DND-41 (cell line): Measurements from ENCODE around the gene SEZ6L2.

Experiments
- ATAC-seq: fragments of 200-7000 bp; cut with Tn5 transposase; 3 replicates; pipeline ENCODE4 v1.9.1; 2021; ENCODE audit warnings: low read depth; ENCODE audit not compliant: insufficient read depth
- DNase-seq: peaks from one replicate; pipeline ENCODE4 v3.0.0-alpha.2; 2020
- H2AFZ ChIP-seq: 2 replicates; pipeline ENCODE4 v1.6.0; 2012; ENCODE audit warnings: low read depth, low read length
- H3K27ac ChIP-seq: 2 replicates; pipeline ENCODE4 v1.5.1; 2012; ENCODE audit warnings: low read length, inconsistent platforms
- H3K27me3 ChIP-seq: fragments of 200-600 bp; sonication (generic); 2 replicates; pipeline ENCODE4 v1.6.0; 2012; ENCODE audit warnings: low read length, mild to moderate bottlenecking, inconsistent platforms; ENCODE audit not compliant: insufficient read depth, poor library complexity
- H3K36me3 ChIP-seq: 2 replicates; pipeline ENCODE4 v1.5.1; 2012; ENCODE audit warnings: low read length, inconsistent platforms; ENCODE audit not compliant: insufficient read depth
- H3K4me1 ChIP-seq: 2 replicates; pipeline ENCODE4 v1.5.1; 2012; ENCODE audit warnings: mild to moderate bottlenecking, low read length; ENCODE audit not compliant: insufficient read depth
- H3K4me2 ChIP-seq: 2 replicates; pipeline ENCODE4 v1.6.0; 2012; ENCODE audit warnings: mild to moderate bottlenecking, moderate library complexity, low read length, inconsistent platforms; ENCODE audit not compliant: insufficient read depth
- H3K4me3 ChIP-seq, 2 experiments: fragments of 200-600 bp in 1 of 2; shearing (Covaris generic) in 1 of 2; 2 replicates each; pipeline ENCODE4 v1.5.1; 2012 to 2016; ENCODE audit warnings: inconsistent platforms in 2 of 2, low read length in 2 of 2, mild to moderate bottlenecking in 2 of 2, low read depth in 1 of 2, moderate library complexity in 1 of 2
- H3K79me2 ChIP-seq: 2 replicates; pipeline ENCODE4 v1.6.0; 2012; ENCODE audit warnings: low read length, inconsistent platforms; ENCODE audit not compliant: insufficient read depth
- H3K9ac ChIP-seq: 2 replicates; pipeline ENCODE4 v1.6.0; 2012; ENCODE audit warnings: low read depth, mild to moderate bottlenecking, inconsistent platforms, low read length, moderate library complexity
- H3K9me3 ChIP-seq: 2 replicates; pipeline ENCODE4 v1.5.1; 2012; ENCODE audit warnings: low read length, moderate library complexity, mild to moderate bottlenecking, inconsistent platforms; ENCODE audit not compliant: insufficient read depth, severe bottlenecking
- H4K20me1 ChIP-seq: 2 replicates; pipeline ENCODE4 v1.6.0; 2012; ENCODE audit warnings: low read length; ENCODE audit not compliant: insufficient read depth
- CTCF ChIP-seq: IDR thresholded peaks from 2 replicates; pipeline ENCODE4 v1.5.1; 2012; ENCODE audit warnings: borderline replicate concordance, low read length, moderate library complexity, mild to moderate bottlenecking; ENCODE audit not compliant: poor library complexity, severe bottlenecking; ENCODE audit errors: extremely low read depth
- EZH2 ChIP-seq: IDR thresholded peaks from 3 replicates; pipeline ENCODE4 v1.6.1; 2012; ENCODE audit warnings: borderline replicate concordance, low read depth, mild to moderate bottlenecking, moderate library complexity, low read length, inconsistent platforms; ENCODE audit not compliant: severe bottlenecking

SEZ6L2 gene

GRCh38 chr16:29841631-29842030 lies 57.7 kb downstream of the SEZ6L2 start:
- Histone ChIP-seq H3K27ac (no peak overlapping the region), H2AFZ (no peak overlapping the region), H3K9me3 (no peaks in the 10 kb centered on the region), H3K4me2 (no peak overlapping the region), H3K27me3 (no peaks in the 10 kb centered on the region), H3K9ac (no peak overlapping the region), H4K20me1 (no peaks in the 10 kb centered on the region), H3K79me2 (no peaks in the 10 kb centered on the region), H3K4me3 (no peak overlapping the region), H3K36me3 (no peaks in the 10 kb centered on the region), H3K4me1 (no peaks in the 10 kb centered on the region)
- ATAC-seq: no peak
- no peak for TF ChIP-seq EZH2
- no peak for TF ChIP-seq CTCF
- no peak for DNase-seq

- Histone ChIP-seq H3K4me2 (no peak overlapping the region), H3K9me3 (no peaks in the 10 kb centered on the region), H2AFZ (no peak overlapping the region), H3K4me3 (no peak overlapping the region), H4K20me1 (no peaks in the 10 kb centered on the region), H3K9ac (no peak overlapping the region), H3K4me1 (no peaks in the 10 kb centered on the region), H3K79me2 (no peaks in the 10 kb centered on the region), H3K27me3 (no peaks in the 10 kb centered on the region), H3K27ac (no peak overlapping the region), H3K36me3 (no peaks in the 10 kb centered on the region)
- no peak for ATAC-seq
- DNase-seq: no peak
- no peak for TF ChIP-seq CTCF
- no peak for TF ChIP-seq EZH2
Measured at GRCh38 chr16:29840240-29840639, 59.1 kb downstream of the SEZ6L2 start.

GRCh38 chr16:29839822-29840221 lies 59.5 kb downstream of the SEZ6L2 start:
- TF ChIP-seq CTCF (no peak), EZH2 (no peak)
- H3K4me1 ChIP-seq: no peaks in the 10 kb centered on the region
- H3K9ac ChIP-seq: no peak overlapping the region
- no peaks in the 10 kb centered on the region for H3K27me3 ChIP-seq
- H3K36me3 ChIP-seq: no peaks in the 10 kb centered on the region
- no peak overlapping the region for H3K27ac ChIP-seq
- no peak overlapping the region for H2AFZ ChIP-seq
- no peaks in the 10 kb centered on the region for H4K20me1 ChIP-seq
- H3K79me2 ChIP-seq: no peaks in the 10 kb centered on the region
- no peaks in the 10 kb centered on the region for H3K9me3 ChIP-seq
- DNase-seq (no peak), ATAC-seq (no peak)
- no peak overlapping the region for H3K4me3 ChIP-seq
- H3K4me2 ChIP-seq: no peak overlapping the region

DNA sequence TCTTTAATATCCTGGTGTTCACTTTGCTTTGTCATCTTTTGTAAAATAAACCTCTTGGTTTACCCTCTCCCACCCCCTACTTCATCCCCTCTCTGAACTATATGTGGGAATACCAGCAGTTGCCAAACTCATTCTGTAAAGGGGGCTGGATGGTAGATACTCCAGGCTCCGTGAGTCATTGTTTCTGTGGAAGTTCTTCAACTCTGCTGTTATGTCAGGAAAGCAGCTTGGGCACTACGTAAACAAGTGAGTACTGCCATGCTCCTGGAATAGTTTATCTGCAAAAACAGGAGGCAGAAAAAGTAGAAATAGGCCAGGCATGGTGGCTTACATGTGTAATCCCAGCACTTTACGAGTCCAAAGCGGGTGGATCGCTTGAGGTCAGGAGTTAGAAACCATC lies 61.5 kb downstream of the SEZ6L2 start:
- H3K36me3 ChIP-seq: no peaks in the 10 kb centered on the region
- no peaks in the 10 kb centered on the region for H3K79me2 ChIP-seq
- H2AFZ ChIP-seq: no peak overlapping the region
- no peaks in the 10 kb centered on the region for H3K4me1 ChIP-seq
- no peak for DNase-seq
- no peaks in the 10 kb centered on the region for H4K20me1 ChIP-seq
- no peaks in the 10 kb centered on the region for H3K9me3 ChIP-seq
- no peak overlapping the region for H3K9ac ChIP-seq
- H3K27ac ChIP-seq: no peak overlapping the region
- TF ChIP-seq EZH2 (no peak), CTCF (no peak)
- H3K4me3 ChIP-seq: no peak overlapping the region
- H3K27me3 ChIP-seq: no peaks in the 10 kb centered on the region
- no peak for ATAC-seq
- no peak overlapping the region for H3K4me2 ChIP-seq
